GM21717 (cell line): ENCODE measurements around the gene SLC6A12.
"Not testable (repeated sequence)": the region's sequence is repeated elsewhere in the genome, so short reads cannot be mapped to it uniquely, and the experiment has no call there.

ENCODE experiments used
- ATAC-seq: cut with Tn5 transposase; IDR thresholded peaks from one replicate; pipeline ENCODE4 v1.9.1; 2021; ENCODE audit warnings: mild to moderate bottlenecking, moderate library complexity; ENCODE audit not compliant: unreplicated experiment

SLC6A12 gene

GRCh38 chr12:218728-219590, 5.0 kb upstream of the SLC6A12 start:
- ATAC-seq = no peak

- ATAC-seq = no peak
These were observed 4.3 kb upstream of the SLC6A12 start for GRCh38 chr12:218221-218620.

GRCh38 chr12:217029-217428, 3.1 kb upstream of the SLC6A12 start:
- ATAC-seq = not testable (repeated sequence)

GRCh38 chr12:215116-215515, 1.2 kb upstream of the SLC6A12 start:
- no peak for ATAC-seq

- ATAC-seq = no peak
These were observed 427 bp downstream of the SLC6A12 start for GRCh38 chr12:213527-213932.

GRCh38 chr12:212715-213526, 1.0 kb downstream of the SLC6A12 start:
- no peak for ATAC-seq

- no peak for ATAC-seq
These were observed 1.6 kb downstream of the SLC6A12 start for GRCh38 chr12:212415-212714.

- no peak for ATAC-seq
These were observed 2.1 kb downstream of the SLC6A12 start for GRCh38 chr12:211639-212414.

- no peak for ATAC-seq
These were observed 2.9 kb downstream of the SLC6A12 start for GRCh38 chr12:211142-211465.

- no peak for ATAC-seq
These were observed 3.4 kb downstream of the SLC6A12 start for GRCh38 chr12:210277-211141.

GRCh38 chr12:209851-210250, 4.1 kb downstream of the SLC6A12 start:
- ATAC-seq = no peak

- ATAC-seq = no peak
These were observed 4.7 kb downstream of the SLC6A12 start for GRCh38 chr12:209246-209645.

- no peak for ATAC-seq
These were observed 5.1 kb downstream of the SLC6A12 start for GRCh38 chr12:208813-209212.

GRCh38 chr12:207804-208203, 6.2 kb downstream of the SLC6A12 start:
- ATAC-seq = no peak

GRCh38 chr12:206746-207440, 7.1 kb downstream of the SLC6A12 start:
- ATAC-seq = no peak

GRCh38 chr12:205026-205425, 8.9 kb downstream of the SLC6A12 start:
- no peak for ATAC-seq

- ATAC-seq = no peak
These were observed 9.7 kb downstream of the SLC6A12 start for GRCh38 chr12:204261-204678.

- no peak for ATAC-seq
These were observed 10.3 kb downstream of the SLC6A12 start for GRCh38 chr12:203462-204260.

GRCh38 chr12:203074-203461, 10.9 kb downstream of the SLC6A12 start:
- no peak for ATAC-seq
